GM21515 (cell line): Measurements from ENCODE around the gene DSCAML1.

Experiments used
- ATAC-seq: cut with Tn5 transposase; IDR thresholded peaks from one replicate; pipeline ENCODE4 v1.9.1; 2021; ENCODE audit not compliant: unreplicated experiment

DSCAML1 gene

GRCh38 chr11:117621226-117621625 lies 175.8 kb downstream of the DSCAML1 start:
- no peak for ATAC-seq

- no peak for ATAC-seq
Measured at GRCh38 chr11:117620659-117621058, 176.4 kb downstream of the DSCAML1 start.

- no peak for ATAC-seq
Measured at GRCh38 chr11:117620086-117620485, 176.9 kb downstream of the DSCAML1 start.

- ATAC-seq: no peak
Measured at GRCh38 chr11:117619661-117620060, 177.4 kb downstream of the DSCAML1 start.

- no peak for ATAC-seq
Measured at GRCh38 chr11:117618982-117619355, 178.0 kb downstream of the DSCAML1 start.

GRCh38 chr11:117618302-117618981 lies 178.6 kb downstream of the DSCAML1 start:
- no peak for ATAC-seq

- no peak for ATAC-seq
Measured at GRCh38 chr11:117616979-117617378, 180.0 kb downstream of the DSCAML1 start.

GRCh38 chr11:117614728-117615127 lies 182.3 kb downstream of the DSCAML1 start:
- ATAC-seq: no peak

- ATAC-seq: no peak
Measured at GRCh38 chr11:117613521-117613920, 183.5 kb downstream of the DSCAML1 start.

GRCh38 chr11:117612177-117612576 lies 184.8 kb downstream of the DSCAML1 start:
- ATAC-seq: no peak

GRCh38 chr11:117610901-117611300 lies 186.1 kb downstream of the DSCAML1 start:
- ATAC-seq: no peak

- ATAC-seq: no peak
Measured at GRCh38 chr11:117610045-117610444, 187.0 kb downstream of the DSCAML1 start.

- ATAC-seq: no peak
Measured at GRCh38 chr11:117607449-117607848, 189.6 kb downstream of the DSCAML1 start.

GRCh38 chr11:117606790-117607189 lies 190.2 kb downstream of the DSCAML1 start:
- ATAC-seq: no peak

- ATAC-seq: peak; percentile 62
Measured at GRCh38 chr11:117606211-117606610, 190.8 kb downstream of the DSCAML1 start.

- ATAC-seq: no peak
Measured at GRCh38 chr11:117605331-117605730, 191.7 kb downstream of the DSCAML1 start.

GRCh38 chr11:117604336-117604995 lies 192.6 kb downstream of the DSCAML1 start:
- ATAC-seq: no peak

- no peak for ATAC-seq
Measured at GRCh38 chr11:117603932-117604331, 193.1 kb downstream of the DSCAML1 start.

GRCh38 chr11:117601006-117601708 lies 195.9 kb downstream of the DSCAML1 start:
- no peak for ATAC-seq

GRCh38 chr11:117600234-117600783 lies 196.7 kb downstream of the DSCAML1 start:
- no peak for ATAC-seq

GRCh38 chr11:117597071-117597470 lies 199.9 kb downstream of the DSCAML1 start:
- no peak for ATAC-seq

GRCh38 chr11:117595440-117595839 lies 201.6 kb downstream of the DSCAML1 start:
- ATAC-seq: no peak
